K562 (cell line): ENCODE results near the gene ARHGEF7. TPM values are rescaled to one million over a fixed set of nuclear protein-coding genes. Genes with fewer than 3 reads are reported as not detected.

ENCODE experiments used
- ATAC-seq: fragments of 200-7000 bp; cut with Tn5 transposase; 3 replicates; pipeline ENCODE4 v1.9.1; 2020; ENCODE audit warnings: moderate library complexity
- BruUV-seq: library from RNA; stranded (reverse); fragments of 400-500 nt; replicated peaks from 2 replicates; lab custom pipeline; 2021; lab: Mats Ljungman, UMichigan
- CTCF ChIA-PET: fragments of 300-600 bp; formaldehyde crosslinking; extraction: SDS; loops from one replicate; lab custom pipeline; 2021; ENCODE audit warnings: low intra/inter-chr PET ratio; lab: Yijun Ruan, JAX
- POLR2A ChIA-PET: fragments of 300-600, 350-650 bp; sonication (Branson Sonifier 250); formaldehyde crosslinking; extraction: SDS; loops from one replicate; lab custom pipeline; 2021; ENCODE audit warnings: antibody characterized with exemption, inconsistent platforms; lab: Yijun Ruan, JAX
- DNase-seq, 4 experiments: peaks; one replicate each; pipeline versions ENCODE4 v3.0.0 to v3.0.0-alpha.2; 2011 to 2018; ENCODE audit warnings: low spot score in 3 of 4, mixed read lengths in 3 of 4; ENCODE audit errors: extremely low read depth in 1 of 4
- FAIRE-seq: peaks from 2 replicates; lab custom pipeline; 2011; peaks lifted over from hg19 to GRCh38; lab: Jason Lieb, UNC
- H2AFZ ChIP-seq: 2 replicates; pipeline ENCODE4 v1.6.0; 2011; ENCODE audit warnings: low read depth, low read length, control low read depth, inconsistent platforms
- H3K27ac ChIP-seq: fragments of 200-600 bp; 3 replicates; pipeline ENCODE4 v1.8.0; 2011; ENCODE audit warnings: low read depth, mild to moderate bottlenecking, control low read depth, inconsistent platforms, low read length, moderate library complexity, mixed read lengths; ENCODE audit errors: extremely low read depth
- H3K27me3 ChIP-seq, 2 experiments: fragments of 300-600 bp in 1 of 2; 2 replicates in 1 of 2; 3 replicates in 1 of 2; pipeline versions ENCODE4 v1.6.0 to v1.8.0; 2011; ENCODE audit warnings: inconsistent platforms in 2 of 2, low read length in 2 of 2, mild to moderate bottlenecking in 1 of 2, mixed read lengths in 1 of 2, moderate library complexity in 1 of 2; ENCODE audit not compliant: control insufficient read depth in 2 of 2, insufficient read depth in 2 of 2
- H3K36me3 ChIP-seq: fragments of 300-600 bp; 3 replicates; pipeline ENCODE4 v1.8.0; 2011; ENCODE audit warnings: mild to moderate bottlenecking, low read length, inconsistent platforms; ENCODE audit not compliant: control insufficient read depth, insufficient read depth
- H3K4me1 ChIP-seq, 2 experiments: fragments of 200-600 bp in 1 of 2; replicated peaks in 1 of 2; 2 replicates in 1 of 2; 3 replicates in 1 of 2; pipeline versions ENCODE4 v1.5.1 to v1.8.0; 2011; ENCODE audit warnings: inconsistent platforms in 2 of 2, low read length in 2 of 2, mild to moderate bottlenecking in 1 of 2, mixed read lengths in 1 of 2, moderate library complexity in 1 of 2; ENCODE audit not compliant: control insufficient read depth in 2 of 2, insufficient read depth in 2 of 2
- H3K4me2 ChIP-seq: 2 replicates; pipeline ENCODE4 v1.6.1; 2011; ENCODE audit warnings: low read length, control low read depth, inconsistent platforms, mixed read lengths; ENCODE audit not compliant: insufficient read depth
- H3K4me3 ChIP-seq: fragments of 200-600 bp; sonication (generic), shearing (Covaris generic); 2 replicates; pipeline ENCODE4 v1.5.1; 2016; ENCODE audit warnings: control low read depth, inconsistent platforms
- H3K79me2 ChIP-seq: fragments of 200-600 bp; 3 replicates; pipeline ENCODE4 v1.8.0; 2011; ENCODE audit warnings: low read length, inconsistent platforms; ENCODE audit not compliant: control insufficient read depth, insufficient read depth
- H3K9ac ChIP-seq, 2 experiments: 2 replicates each; pipeline versions ENCODE4 v1.6.0 to v1.6.1; 2011; ENCODE audit warnings: low read depth in 2 of 2, low read length in 2 of 2, control low read depth in 1 of 2, inconsistent platforms in 1 of 2, mild to moderate bottlenecking in 1 of 2, mixed read lengths in 1 of 2; ENCODE audit not compliant: insufficient read depth in 1 of 2
- H3K9me1 ChIP-seq: one replicate; pipeline ENCODE4 v1.6.0; 2011; ENCODE audit warnings: inconsistent platforms, mild to moderate bottlenecking, low read length, moderate library complexity; ENCODE audit not compliant: control insufficient read depth, insufficient read depth
- H3K9me3 ChIP-seq: replicated peaks from 2 replicates; pipeline ENCODE4 v1.5.1; 2011; ENCODE audit warnings: low read depth, low read length, inconsistent platforms; ENCODE audit not compliant: control insufficient read depth, insufficient read depth
- H4K20me1 ChIP-seq: replicated peaks from 2 replicates; pipeline ENCODE4 v1.6.1; 2011; ENCODE audit warnings: low read length, inconsistent platforms, mixed read lengths; ENCODE audit not compliant: control insufficient read depth, insufficient read depth
- CBX1 ChIP-seq: sonication (generic); IDR thresholded peaks from 2 replicates; pipeline ENCODE4 v1.6.1; 2016; ENCODE audit warnings: antibody characterized with exemption, low read depth, mild to moderate bottlenecking
- CBX2 ChIP-seq: fragments of 200-600 bp; sonication (generic); IDR thresholded peaks from one replicate; pipeline ENCODE4 v1.6.1; 2012; ENCODE audit warnings: mild to moderate bottlenecking, low read length, inconsistent platforms; ENCODE audit not compliant: insufficient read depth, poor library complexity, severe bottlenecking
- E2F3 ChIP-seq: fragments of 250-450 bp; sonication (Bioruptor Pico); IDR thresholded peaks from 2 replicates; pipeline ENCODE4 v1.4.0; 2020; ENCODE audit warnings: mild to moderate bottlenecking
- MECOM ChIP-seq: fragments of 250-450 bp; sonication (Bioruptor Pico); IDR thresholded peaks from 2 replicates; pipeline ENCODE4 v1.8.0; 2022; ENCODE audit warnings: inconsistent platforms
- TAL1 ChIP-seq: fragments of 450-650 bp; IDR thresholded peaks from 2 replicates; pipeline ENCODE4 v1.6.1; 2016; ENCODE audit warnings: mild to moderate bottlenecking
- WGBS: fragments of 100-300 bp; shearing (Covaris generic); methylation state at CpG from one replicate; pipeline ENCODE4 v1.1.6; 2016; ENCODE audit warnings: low coverage, mixed read lengths; ENCODE audit not compliant: insufficient coverage; ENCODE audit errors: missing lambda C conversion rate; 5-methylcytosine and 5-hydroxymethylcytosine counted together
- in situ Hi-C: fragments of 300-500 bp; cut with MboI; formaldehyde crosslinking; loops from 4 replicates; pipeline ENCODE4 v1.15.0; 2018; ENCODE audit warnings: inconsistent platforms, mixed read lengths
- intact Hi-C: fragments of 100-400 bp; cut with micrococcal nuclease; formaldehyde crosslinking; loops from 2 replicates; pipeline ENCODE4 v1.14.2; 2022
- polyA plus RNA-seq, 8 experiments: library from polyadenylated mRNA; depleted of rRNA in 4 of 8; stranded (reverse) in 5 of 8; unstranded in 3 of 8; fragments of >200 nt; fragmentation: Nextera tagmentation in 2 of 8; fragmentation: Illumina TruSeq in 1 of 8; extraction: Ambion mirVana in 2 of 8; extraction: Trizol in 1 of 8; gene quantifications; 2 replicates each; pipeline versions ENCODE4 v1.2.1 to v1.2.3, GENCODE V29; 2011 to 2014; ENCODE audit warnings: inconsistent platforms in 1 of 8, missing spikeins in 1 of 8
- total RNA-seq, 7 experiments: library from RNA; depleted of rRNA in 6 of 7; stranded (reverse); fragments of >200 nt in 6 of 7; fragmentation: Illumina TruSeq in 2 of 7; extraction: Trizol in 2 of 7; gene quantifications; 2 replicates each; pipeline versions ENCODE4 v1.2.1 to v1.2.3, GENCODE V29; 2011 to 2021; ENCODE audit warnings: low replicate concordance in 1 of 7
- TF ChIP-seq, protein P1 (sequence below): fragments of 450-650 bp; IDR thresholded peaks from 2 replicates; pipeline ENCODE4 v1.6.1; 2016; ENCODE audit warnings: borderline replicate concordance
- TF ChIP-seq, protein P2 (sequence below): fragments of 450-650 bp; IDR thresholded peaks from one replicate; pipeline ENCODE4 v1.6.1; 2018; ENCODE audit warnings: mild to moderate bottlenecking, moderate library complexity; ENCODE audit not compliant: partially characterized antibody
- TF ChIP-seq, protein P3 (sequence below): fragments of 450-650 bp; IDR thresholded peaks from 2 replicates; pipeline ENCODE4 v1.6.1; 2016; ENCODE audit warnings: antibody characterized with exemption

Gene ARHGEF7
- total and polyA plus RNA-seq, 9 of the 15 experiments (the other 6 are each of a cell fraction or from before 2014, with no cell fraction given) = 2.1 to 26.8 (median 17.5) TPM

DNA sequence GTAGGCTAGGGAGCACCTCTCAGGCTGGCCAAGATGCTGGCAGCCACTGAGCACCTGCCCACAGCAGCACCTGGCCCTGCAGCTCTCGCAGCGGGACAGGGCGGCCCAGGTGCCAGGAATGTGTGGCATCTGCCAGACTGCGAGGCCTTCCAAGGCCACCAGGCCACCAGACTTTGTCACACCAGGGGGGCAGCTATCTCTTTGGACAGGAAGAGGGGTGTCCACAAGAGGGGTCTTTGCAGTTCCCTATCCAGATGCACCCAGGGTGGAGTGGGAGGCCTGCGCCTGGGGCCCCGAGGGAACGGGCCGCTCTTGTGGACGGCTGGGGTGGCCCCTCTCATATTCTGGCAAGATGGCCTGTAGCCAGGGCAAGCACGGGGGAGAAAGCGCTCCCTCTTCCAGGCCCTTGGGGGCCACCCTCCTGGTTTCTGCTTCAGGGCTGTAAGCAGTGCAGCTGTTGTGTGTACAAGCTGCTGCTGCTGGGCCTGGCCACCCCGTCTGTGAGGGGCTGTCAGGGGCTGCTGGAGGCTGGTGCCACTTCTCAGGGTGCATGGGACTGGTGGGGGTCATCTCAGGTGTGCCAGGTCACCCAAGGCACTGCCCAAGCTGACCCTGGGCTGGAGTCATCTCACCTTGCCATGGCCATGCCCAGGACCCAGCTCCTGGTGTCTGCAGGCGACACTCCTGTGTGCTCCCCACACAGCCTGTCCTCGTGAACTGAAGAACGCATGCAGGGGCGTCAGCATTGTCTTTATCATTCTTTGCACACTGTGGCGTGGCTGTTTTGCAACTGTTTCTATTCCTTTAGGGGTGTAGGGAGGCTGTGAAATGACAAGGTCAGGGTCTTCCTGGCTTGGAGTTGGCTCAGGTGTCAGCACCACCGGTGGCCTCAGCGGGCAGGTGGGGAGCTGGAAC is 207.1 kb downstream of the ARHGEF7 start (continued):
- TF ChIP-seq, protein P1, sequence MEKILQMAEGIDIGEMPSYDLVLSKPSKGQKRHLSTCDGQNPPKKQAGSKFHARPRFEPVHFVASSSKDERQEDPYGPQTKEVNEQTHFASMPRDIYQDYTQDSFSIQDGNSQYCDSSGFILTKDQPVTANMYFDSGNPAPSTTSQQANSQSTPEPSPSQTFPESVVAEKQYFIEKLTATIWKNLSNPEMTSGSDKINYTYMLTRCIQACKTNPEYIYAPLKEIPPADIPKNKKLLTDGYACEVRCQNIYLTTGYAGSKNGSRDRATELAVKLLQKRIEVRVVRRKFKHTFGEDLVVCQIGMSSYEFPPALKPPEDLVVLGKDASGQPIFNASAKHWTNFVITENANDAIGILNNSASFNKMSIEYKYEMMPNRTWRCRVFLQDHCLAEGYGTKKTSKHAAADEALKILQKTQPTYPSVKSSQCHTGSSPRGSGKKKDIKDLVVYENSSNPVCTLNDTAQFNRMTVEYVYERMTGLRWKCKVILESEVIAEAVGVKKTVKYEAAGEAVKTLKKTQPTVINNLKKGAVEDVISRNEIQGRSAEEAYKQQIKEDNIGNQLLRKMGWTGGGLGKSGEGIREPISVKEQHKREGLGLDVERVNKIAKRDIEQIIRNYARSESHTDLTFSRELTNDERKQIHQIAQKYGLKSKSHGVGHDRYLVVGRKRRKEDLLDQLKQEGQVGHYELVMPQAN = no peak

DNA sequence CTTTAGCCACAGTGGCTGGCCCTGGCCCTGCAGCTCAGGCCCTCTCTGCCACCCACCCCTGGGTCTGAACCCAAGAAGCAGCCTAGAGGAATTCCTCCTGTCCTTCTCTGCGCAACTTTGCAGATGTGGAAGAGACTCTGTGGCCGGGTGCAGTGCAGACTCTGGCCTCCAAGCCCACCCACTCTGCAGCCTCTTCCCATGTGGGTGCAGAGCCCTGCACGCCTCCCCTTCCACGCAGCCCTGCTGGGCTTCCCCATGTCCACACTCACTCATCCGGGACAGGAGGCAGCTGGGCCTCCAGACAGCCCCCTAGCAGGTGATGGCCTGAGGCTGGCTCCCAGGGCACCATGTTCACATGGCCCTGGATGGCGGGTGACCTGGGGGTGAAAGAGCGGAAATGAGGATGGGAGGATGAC is 207.8 kb downstream of the ARHGEF7 start:
- POLR2A ChIA-PET = no interaction called here
- Histone ChIP-seq H3K4me3 (no peak overlapping the region), H3K9ac (no peak overlapping the region), H3K9me3 (no peaks in the 10 kb centered on the region), H3K27me3 (peaks cover 5 to 85% of the 10 kb centered on the region in 2 experiments), H3K27ac (no peak overlapping the region), H3K79me2 (no peaks in the 10 kb centered on the region), H3K9me1 (no peaks in the 10 kb centered on the region), H4K20me1 (no peaks in the 10 kb centered on the region), H3K36me3 (no peaks in the 10 kb centered on the region), H3K4me2 (no peak overlapping the region), H2AFZ (no peak overlapping the region)
- FAIRE-seq (no peak), ATAC-seq (no peak), DNase-seq (no peak)
- WGBS = 4% methylated on average over 4 of the region's 7 CpGs
- CTCF ChIA-PET = no interaction called here
- in situ Hi-C loops = no loop called here
- BruUV-seq = no TSS peak
- no peak for TF ChIP-seq CBX2
- no peak for TF ChIP-seq E2F3 (CRISPR knock-in tag)
- no peak for TF ChIP-seq CBX1
- TF ChIP-seq, protein P2, sequence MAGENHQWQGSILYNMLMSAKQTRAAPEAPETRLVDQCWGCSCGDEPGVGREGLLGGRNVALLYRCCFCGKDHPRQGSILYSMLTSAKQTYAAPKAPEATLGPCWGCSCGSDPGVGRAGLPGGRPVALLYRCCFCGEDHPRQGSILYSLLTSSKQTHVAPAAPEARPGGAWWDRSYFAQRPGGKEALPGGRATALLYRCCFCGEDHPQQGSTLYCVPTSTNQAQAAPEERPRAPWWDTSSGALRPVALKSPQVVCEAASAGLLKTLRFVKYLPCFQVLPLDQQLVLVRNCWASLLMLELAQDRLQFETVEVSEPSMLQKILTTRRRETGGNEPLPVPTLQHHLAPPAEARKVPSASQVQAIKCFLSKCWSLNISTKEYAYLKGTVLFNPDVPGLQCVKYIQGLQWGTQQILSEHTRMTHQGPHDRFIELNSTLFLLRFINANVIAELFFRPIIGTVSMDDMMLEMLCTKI = no peak
- TF ChIP-seq TAL1 = no peak
- no peak for TF ChIP-seq MECOM (CRISPR knock-in tag)
- TF ChIP-seq, protein P3, sequence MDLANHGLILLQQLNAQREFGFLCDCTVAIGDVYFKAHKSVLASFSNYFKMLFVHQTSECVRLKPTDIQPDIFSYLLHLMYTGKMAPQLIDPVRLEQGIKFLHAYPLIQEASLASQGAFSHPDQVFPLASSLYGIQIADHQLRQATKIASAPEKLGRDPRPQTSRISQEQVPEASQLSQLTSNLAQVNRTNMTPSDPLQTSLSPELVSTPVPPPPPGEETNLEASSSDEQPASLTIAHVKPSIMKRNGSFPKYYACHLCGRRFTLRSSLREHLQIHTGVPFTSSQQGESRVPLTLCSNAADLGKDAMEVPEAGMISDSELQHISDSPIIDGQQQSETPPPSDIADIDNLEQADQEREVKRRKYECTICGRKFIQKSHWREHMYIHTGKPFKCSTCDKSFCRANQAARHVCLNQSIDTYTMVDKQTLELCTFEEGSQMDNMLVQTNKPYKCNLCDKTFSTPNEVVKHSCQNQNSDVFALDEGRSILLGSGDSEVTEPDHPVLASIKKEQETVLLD = no peak
- TF ChIP-seq, all 486 proteins: peak for 0
- intact Hi-C loops = no loop called here
- H3K4me1 ChIP-seq = peaks cover 0 to 6% of the 10 kb centered on the region in 2 experiments; a peak in 2 of 5 replicates
